GM18499 (cell line): ENCODE measurements around the gene ARHGAP42.
A peak's percentile ranks its signal among the peaks of the same experiment; 100 is the strongest.

ENCODE experiments used
- ATAC-seq: cut with Tn5 transposase; IDR thresholded peaks from one replicate; pipeline ENCODE4 v1.9.1; 2021; ENCODE audit warnings: moderate number of reproducible peaks; ENCODE audit not compliant: insufficient read depth, unreplicated experiment

The ARHGAP42 gene

GRCh38 chr11:100791860-100792259 lies 104.8 kb downstream of the ARHGAP42 start:
- no peak for ATAC-seq

- no peak for ATAC-seq
Observed at GRCh38 chr11:100793525-100793924, 106.4 kb downstream of the ARHGAP42 start.

DNA sequence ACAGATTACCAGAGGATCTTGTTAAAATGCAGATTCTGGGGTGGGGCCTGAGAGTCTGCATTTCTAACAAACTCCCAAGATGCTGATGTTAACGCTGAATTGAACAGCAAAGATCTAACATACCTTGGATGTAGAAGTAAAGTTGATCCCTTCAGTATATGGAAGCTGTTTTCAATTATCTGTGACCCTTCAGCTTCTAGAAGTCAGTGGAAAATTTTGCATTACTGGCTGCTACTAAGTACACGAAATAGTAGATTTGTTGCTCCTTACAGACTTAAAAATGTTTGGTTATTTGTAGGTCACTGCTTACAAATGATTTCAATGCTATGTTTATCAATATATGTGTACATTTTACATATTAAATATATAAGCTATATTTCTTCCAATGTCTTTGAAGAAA lies 107.4 kb downstream of the ARHGAP42 start:
- no peak for ATAC-seq

- no peak for ATAC-seq
Observed at GRCh38 chr11:100799445-100799844, 112.4 kb downstream of the ARHGAP42 start.

DNA sequence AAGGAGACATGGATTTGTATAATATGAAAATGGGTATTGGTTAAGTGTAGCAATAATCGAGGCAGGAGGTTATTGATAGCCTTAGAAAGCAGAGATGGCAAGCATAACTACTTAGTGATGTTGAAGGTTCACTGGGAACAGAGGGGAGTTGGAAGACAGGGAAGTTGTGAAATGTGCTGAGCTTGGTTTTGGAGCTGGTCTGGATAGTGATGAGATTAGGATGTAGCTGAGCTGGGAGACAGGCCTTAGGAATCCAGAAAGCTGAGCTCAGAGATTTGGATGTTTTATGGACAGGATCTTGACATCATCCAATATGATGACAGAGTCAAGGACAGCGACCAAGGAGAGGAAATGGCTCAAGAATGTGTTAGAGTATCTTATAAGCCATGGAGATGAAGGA lies 113.1 kb downstream of the ARHGAP42 start:
- ATAC-seq = no peak

DNA sequence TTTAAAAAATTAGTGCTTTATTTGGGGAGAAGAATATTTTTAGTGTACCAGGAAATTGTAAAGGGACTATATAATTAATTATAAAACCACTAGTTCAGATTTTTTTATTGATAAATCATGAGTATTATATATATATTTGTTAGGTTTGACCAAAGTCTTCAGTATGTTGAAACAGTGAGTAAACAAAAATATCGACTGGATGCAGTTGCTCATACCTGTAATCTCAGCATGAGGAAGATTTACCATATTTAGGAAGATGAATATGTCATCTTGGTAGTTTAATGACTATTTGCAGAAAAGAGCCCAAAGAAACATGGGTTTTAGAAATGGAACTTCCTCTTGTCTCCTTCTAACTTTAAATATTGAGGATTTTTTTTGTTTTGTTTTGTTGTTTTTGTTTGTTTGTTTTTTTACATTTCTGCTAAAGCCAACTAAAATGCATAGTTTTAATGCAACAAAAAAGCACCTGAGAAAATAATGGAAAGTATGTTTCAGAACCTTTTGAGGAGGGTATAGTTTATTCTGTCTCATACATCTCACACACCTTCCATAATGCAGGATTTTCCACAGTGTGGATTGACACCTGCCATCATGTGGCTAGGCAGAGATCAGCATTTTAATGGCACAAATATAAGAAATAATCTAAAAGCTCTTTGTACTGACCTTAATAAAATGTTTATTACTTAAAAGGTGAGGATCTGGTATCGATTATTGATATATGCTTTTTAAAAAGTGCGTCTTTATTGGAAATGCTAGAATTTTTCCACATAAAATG lies 114.3 kb downstream of the ARHGAP42 start:
- no peak for ATAC-seq

GRCh38 chr11:100805506-100806199 lies 118.6 kb downstream of the ARHGAP42 start:
- no peak for ATAC-seq

- ATAC-seq = no peak
Observed at GRCh38 chr11:100806296-100806695, 119.2 kb downstream of the ARHGAP42 start.

DNA sequence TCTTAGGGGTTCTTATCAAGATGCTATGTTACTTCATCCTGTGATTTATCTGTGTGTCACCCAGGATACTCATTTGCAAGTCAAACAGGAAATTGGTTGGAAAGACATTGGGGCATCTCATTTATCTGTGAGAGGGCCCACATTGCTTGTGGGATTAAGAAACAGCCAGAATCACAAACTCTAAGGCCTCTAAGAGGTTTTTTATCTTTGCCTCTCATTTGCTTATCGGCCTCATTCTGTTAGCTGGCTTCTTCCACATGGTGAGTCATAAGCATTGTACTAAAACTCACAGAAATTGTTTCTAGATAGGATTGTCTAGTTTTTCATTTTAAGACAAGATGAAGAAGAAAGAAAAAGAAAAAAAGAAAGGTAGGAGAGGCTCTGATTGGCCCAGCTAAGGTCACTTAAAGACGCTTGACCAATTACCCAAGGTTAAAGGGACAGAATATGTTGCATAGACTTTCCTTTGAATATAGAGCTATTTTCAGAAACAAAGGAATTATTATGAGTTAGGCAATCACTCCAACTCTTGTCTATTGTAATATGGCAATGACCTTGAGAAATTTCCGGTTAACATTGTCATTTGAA lies 121.9 kb downstream of the ARHGAP42 start:
- no peak for ATAC-seq

DNA sequence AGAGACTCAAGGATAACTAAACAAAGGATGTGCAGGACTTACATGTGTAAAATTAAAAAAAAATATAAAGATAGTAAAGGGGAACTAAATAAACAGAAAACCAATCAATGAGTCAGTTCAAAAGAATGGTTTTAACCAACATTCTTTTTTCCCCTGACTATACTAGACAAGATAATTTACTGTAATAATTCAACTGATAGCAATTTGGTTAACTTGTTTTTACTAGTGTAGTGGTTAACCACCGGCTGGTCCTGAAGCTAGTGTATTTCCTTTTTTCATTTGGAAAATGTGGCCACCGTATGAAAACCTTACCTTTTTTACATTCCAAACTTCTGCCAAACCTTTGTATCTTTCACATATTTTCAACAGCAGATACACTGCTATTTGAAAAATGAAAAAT lies 123.1 kb downstream of the ARHGAP42 start:
- peak; percentile 68 for ATAC-seq

DNA sequence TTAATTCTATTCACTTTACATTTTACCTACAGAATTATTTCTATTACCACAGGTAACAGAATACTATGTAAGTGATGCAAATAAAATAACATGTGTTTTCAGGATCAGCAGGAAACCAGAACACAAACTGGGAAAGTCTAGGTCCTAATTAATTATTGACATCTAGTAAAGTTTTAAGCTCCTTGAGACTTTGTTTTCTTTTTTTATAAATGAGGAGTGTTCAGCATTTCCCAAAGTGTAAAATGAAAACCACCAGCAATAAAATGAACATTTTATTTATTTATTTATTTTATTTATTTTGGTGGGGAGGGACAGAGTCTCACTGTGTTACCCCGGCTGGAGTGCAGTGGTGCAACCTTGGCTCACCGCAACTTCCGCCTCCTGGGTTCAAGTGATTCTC lies 123.6 kb downstream of the ARHGAP42 start:
- ATAC-seq = no peak

GRCh38 chr11:100812517-100812916 lies 125.4 kb downstream of the ARHGAP42 start:
- no peak for ATAC-seq

DNA sequence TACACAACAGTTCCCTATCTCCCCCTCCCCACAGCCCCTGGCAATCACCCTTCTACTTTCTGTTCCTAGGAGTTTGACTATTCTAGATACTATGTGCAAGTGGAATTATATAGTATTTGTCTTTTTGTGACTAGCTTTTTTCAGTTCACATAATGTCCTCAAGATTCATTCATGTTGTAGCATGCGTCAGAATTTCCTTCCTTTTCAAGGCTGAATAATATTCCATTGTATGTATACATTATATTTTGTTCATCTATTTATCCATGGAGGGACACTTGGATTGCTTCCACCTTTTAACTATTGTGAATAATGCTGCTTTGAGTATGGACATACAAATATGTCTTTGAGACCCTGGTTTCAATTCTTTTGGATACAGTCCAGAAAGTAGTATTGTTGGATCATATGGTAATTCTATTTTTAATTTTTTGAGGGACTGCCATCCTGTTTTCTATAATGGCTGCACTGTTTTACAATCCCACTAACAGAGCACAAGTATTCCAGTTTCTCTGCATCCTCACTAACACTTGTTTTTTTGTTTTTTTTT lies 128.8 kb downstream of the ARHGAP42 start:
- ATAC-seq = no peak

DNA sequence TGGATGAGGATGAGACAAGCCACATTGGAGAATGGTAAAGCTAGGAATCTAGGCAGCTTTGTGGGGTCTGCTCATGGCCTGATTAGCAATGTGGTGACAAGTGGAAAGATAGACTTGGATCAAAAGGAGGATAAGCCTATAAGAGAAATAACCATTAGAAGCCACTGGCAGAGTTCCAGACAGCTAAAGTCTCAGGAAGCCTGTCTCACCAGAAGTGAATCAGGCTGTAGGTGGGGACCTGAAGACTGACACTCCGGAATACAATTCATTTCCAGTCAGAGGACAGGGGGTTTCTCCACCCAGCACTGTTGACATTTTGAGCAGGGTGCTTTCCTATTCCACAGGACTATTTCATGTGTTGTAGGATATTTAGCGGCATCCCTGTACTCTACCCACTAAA lies 129.7 kb downstream of the ARHGAP42 start:
- ATAC-seq = no peak

DNA sequence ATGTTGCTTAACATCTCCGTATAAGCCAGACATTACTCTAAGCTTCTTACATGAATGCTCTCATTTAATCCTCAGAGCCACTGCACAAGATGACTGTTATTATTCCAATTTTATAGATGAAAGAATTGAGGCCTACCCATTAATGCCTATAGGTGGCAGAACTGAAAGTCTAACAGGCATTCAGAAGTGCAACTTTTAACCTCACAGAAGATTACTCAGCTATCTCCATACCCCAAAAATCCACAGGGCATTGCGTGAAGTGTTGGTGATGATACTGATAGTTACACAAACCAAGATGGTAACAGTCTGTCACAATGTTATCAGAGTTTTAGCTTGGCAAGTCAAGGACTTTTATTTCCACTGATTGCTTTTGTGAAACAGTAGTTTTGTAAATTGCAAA lies 130.5 kb downstream of the ARHGAP42 start:
- ATAC-seq = no peak

GRCh38 chr11:100820621-100821020 lies 133.5 kb downstream of the ARHGAP42 start:
- ATAC-seq = no peak

DNA sequence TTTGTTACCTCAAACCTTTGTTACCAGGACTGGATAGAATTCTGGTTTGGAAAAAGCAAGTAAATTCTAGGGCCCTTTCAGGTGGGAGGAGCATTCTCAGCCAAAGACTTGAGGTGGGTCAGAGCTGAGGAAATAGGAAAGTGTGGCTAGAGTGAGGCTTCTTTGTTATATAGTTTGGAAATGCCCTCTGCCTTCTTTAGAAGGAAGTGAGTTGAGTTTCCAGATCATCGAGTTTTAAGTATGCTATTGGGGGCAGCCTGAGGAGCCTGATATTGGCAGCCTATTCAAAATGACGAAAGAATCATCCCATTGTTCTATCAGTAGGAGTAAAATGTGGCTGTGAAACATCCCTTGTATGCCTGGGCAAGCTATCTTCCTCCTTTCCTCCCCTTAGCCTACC lies 134.1 kb downstream of the ARHGAP42 start:
- ATAC-seq = no peak

- ATAC-seq = no peak
Observed at GRCh38 chr11:100823360-100823759, 136.3 kb downstream of the ARHGAP42 start.

DNA sequence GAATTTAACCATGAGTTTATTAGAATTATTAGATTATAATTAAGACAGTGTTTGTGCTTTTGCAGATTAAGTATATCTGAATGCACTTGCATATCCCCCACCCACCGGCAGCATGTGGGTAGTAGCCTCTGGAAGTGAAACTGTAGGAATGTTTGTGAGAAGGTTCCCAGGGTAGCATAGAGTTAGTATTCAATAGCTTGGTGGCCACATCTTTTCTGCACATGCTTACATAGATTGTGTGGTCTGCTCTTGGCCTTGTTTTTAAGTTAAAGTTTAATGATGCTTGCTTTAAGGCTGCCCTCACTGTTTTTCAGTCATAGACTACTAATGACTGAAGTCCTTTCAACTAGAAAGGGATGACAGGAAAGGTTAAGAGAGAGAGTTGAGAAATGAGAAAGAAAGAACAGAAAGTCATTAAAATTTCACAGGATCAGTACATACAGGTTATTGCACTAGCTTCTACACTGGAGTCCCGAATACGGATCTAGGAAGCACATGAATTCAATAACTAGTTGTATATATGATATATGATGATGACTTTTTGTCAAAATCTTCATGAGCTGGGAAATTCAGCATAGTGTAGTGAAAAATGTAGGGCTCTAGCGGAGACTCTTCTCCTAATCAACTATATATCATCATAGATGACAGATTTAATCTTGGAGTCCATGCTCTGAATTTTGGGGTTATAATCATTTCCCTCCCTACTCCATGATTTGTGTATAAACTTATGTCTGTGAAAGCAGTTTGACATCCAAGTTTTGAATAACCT lies 137.1 kb downstream of the ARHGAP42 start:
- no peak for ATAC-seq

DNA sequence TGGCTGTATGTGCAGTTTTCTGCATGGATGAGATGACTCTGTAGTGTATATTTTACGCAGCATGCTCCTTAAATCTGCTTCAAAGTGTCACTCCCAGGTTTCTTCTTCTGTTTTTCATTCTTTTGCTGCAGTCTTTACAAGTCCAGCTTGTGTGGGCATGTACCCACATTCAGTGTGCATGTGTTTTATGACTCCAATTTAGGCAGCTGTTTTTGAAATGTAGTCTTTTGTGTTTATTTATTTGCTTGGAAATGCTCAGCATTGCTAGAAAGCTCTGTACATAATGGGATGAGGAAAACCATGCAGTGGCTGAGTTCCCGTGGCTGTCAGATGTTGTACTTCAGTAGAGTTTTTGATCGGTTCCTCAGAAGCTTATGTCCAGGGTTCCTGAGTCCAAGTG lies 138.5 kb downstream of the ARHGAP42 start:
- no peak for ATAC-seq
